ENCODE data around the gene VEGFA. TPM values are rescaled to one million over a fixed set of nuclear protein-coding genes. Genes with fewer than 3 reads are reported as not detected.

The VEGFA gene
- total RNA-seq, 4 donors from 2014 or later, result 28.0 to 107 (median 80.8) TPM

GRCh38 chr6:43785220-43785752 lies 15.3 kb downstream of the VEGFA start:
- 70 to 78% methylated on average over 5 to 10 of the region's 14 CpGs for WGBS, 2 donors
- H3K36me3 ChIP-seq, result peaks cover 11 to 65% (median 25%) of the 10 kb centered on the region in 3 donors
- peaks cover 0 to 5% (median 3%) of the 10 kb centered on the region in 3 donors for H3K4me1 ChIP-seq
- H3K9me3 ChIP-seq, result no peaks in the 10 kb centered on the region
- H3K27ac ChIP-seq, result no peak overlapping the region
- intact Hi-C loops (cut with DNase I), result no loop called here
- TF ChIP-seq POLR2A (IDR thresholded peaks at IDR 0.05) (no peak), CTCF (IDR thresholded peaks at IDR 0.05) (no peak)
- H3K27me3 ChIP-seq, result no peaks in the 10 kb centered on the region
- DNase-seq, result no peak
- H3K4me3 ChIP-seq, result no peak overlapping the region

GRCh38 chr6:43785904-43786303 lies 15.9 kb downstream of the VEGFA start:
- TF ChIP-seq POLR2A (IDR thresholded peaks at IDR 0.05) (no peak), CTCF (IDR thresholded peaks at IDR 0.05) (no peak)
- Histone ChIP-seq H3K27ac (no peak overlapping the region), H3K9me3 (no peaks in the 10 kb centered on the region), H3K4me1 (peaks cover 0 to 3% (median 2%) of the 10 kb centered on the region in 3 donors), H3K36me3 (peaks cover 11 to 59% (median 25%) of the 10 kb centered on the region in 3 donors), H3K4me3 (no peak overlapping the region), H3K27me3 (no peaks in the 10 kb centered on the region)
- no peak for DNase-seq
- intact Hi-C loops (cut with DNase I), result no loop called here
- 84 to 87% methylated on average over 3 of the region's 3 CpGs for WGBS, 2 donors

DNA sequence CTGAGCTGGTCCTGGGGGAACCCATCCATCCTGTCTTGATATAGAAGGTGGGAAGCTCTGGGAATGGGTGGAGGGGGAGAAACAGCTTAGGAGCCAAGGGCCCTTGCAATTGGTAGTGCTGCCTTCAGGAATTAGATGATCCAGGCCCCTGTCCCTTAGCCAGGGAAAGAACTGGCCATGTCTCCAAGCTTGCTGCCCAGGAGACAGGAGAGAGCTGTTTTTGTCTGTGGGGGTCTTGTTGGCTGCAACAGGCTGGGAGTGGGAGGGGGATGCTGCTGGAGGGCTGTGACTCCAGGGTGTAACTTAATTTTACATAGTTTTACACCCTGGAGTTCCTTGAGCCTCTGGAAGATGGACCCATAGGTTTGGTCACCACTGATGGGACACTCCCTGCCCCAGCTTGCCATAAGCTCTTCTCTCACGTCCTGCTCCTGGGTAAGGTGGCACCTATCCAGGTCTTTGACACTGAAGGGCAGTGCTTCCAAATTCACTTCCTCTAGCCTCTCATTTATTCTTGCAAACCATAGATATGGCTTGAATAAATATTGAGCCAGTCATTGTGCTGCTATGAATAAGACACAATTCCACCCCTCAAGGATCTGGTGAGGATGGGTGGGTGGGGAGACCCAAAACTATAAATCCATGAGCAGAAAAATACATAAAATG lies 16.8 kb downstream of the VEGFA start:
- 29 to 40% methylated on average over 1 of the region's 1 CpG for WGBS, 2 donors
- no peak overlapping the region for H3K27ac ChIP-seq
- DNase-seq, result no peak
- no peaks in the 10 kb centered on the region for H3K9me3 ChIP-seq
- H3K27me3 ChIP-seq, result no peaks in the 10 kb centered on the region
- H3K4me3 ChIP-seq, result no peak overlapping the region
- H3K36me3 ChIP-seq, result peaks cover 11 to 50% (median 25%) of the 10 kb centered on the region in 3 donors
- intact Hi-C loops (cut with DNase I), result no loop called here
- no peak for TF ChIP-seq POLR2A (IDR thresholded peaks at IDR 0.05)
- peaks cover 0 to 3% (median 0%) of the 10 kb centered on the region in 3 donors for H3K4me1 ChIP-seq

- Histone ChIP-seq H3K4me1 (peaks cover 0 to 3% (median 0%) of the 10 kb centered on the region in 3 donors), H3K36me3 (peaks cover 8 to 35% (median 15%) of the 10 kb centered on the region in 3 donors), H3K27ac (no peak overlapping the region), H3K9me3 (no peaks in the 10 kb centered on the region), H3K27me3 (no peaks in the 10 kb centered on the region), H3K4me3 (no peak overlapping the region)
- 90 to 92% methylated on average over 5 of the region's 5 CpGs for WGBS, 2 donors
- TF ChIP-seq POLR2A (IDR thresholded peaks at IDR 0.05), result no peak
- TF ChIP-seq CTCF (IDR thresholded peaks at IDR 0.05), result no peak
- DNase-seq, result no peak
- intact Hi-C loops (cut with DNase I), result no loop called here
These were observed 18.3 kb downstream of the VEGFA start for GRCh38 chr6:43788301-43788700.

DNA sequence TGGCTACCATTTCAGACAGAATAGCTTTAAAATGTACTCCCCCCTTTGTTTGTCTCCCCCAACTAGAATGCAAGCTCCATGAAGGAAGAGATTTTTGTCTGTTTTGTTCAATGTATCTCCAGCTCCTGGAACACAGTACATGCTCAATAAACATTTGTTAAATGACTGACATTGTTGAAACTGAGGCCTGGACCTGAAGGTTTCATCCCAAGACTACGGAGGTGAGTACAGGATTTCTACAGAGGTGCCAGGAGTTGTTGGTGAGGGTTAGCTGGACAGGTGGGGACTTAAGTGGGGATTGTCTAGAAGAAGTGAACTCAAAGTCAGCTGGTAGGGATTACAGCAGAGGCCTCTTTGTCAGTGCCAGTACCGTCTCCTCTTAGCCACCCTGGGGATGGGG lies 19.4 kb downstream of the VEGFA start:
- Histone ChIP-seq H3K4me1 (peaks cover 0 to 3% (median 0%) of the 10 kb centered on the region in 3 donors), H3K36me3 (peaks cover 0 to 23% (median 8%) of the 10 kb centered on the region in 3 donors), H3K27me3 (no peaks in the 10 kb centered on the region), H3K4me3 (no peak overlapping the region), H3K9me3 (no peaks in the 10 kb centered on the region), H3K27ac (peak overlapping the region in 3 of 4 donors; percentile 22 to 73 (median 50))
- intact Hi-C loops (cut with DNase I), result no loop called here
- 71 to 75% methylated on average over 2 of the region's 2 CpGs for WGBS, 2 donors
- no peak for DNase-seq
- TF ChIP-seq POLR2A (IDR thresholded peaks at IDR 0.05) (no peak), CTCF (IDR thresholded peaks at IDR 0.05) (no peak)

Data from esophagus squamous epithelium (tissue), 5 donors.